Measurements from ENCODE around the gene PHYH.
"Not testable (repeated sequence)": the region's sequence is repeated elsewhere in the genome, so short reads cannot be mapped to it uniquely, and the experiment has no call there.

Gene PHYH

GRCh38 chr10:13334556-13334955 lies 34.7 kb upstream of the PHYH start:
- DNase-seq (ENCODE audit: low read depth, low spot score): no peak
- no peak for TF ChIP-seq CTCF (IDR thresholded peaks at IDR 0.05; ENCODE audit: low read depth, low read length)
- no peak overlapping the region for H3K4me3 ChIP-seq (ENCODE audit: low read depth, low read length)
- in situ Hi-C loops (cut with HindIII; ENCODE audit: low sequenced_read_pairs): no loop called here

GRCh38 chr10:13331646-13332045 lies 31.8 kb upstream of the PHYH start:
- in situ Hi-C loops (cut with HindIII; ENCODE audit: low sequenced_read_pairs): no loop called here
- DNase-seq (ENCODE audit: low read depth, low spot score): no peak
- H3K4me3 ChIP-seq (ENCODE audit: low read depth, low read length): no peak overlapping the region

GRCh38 chr10:13330980-13331379 lies 31.1 kb upstream of the PHYH start:
- in situ Hi-C loops (cut with HindIII; ENCODE audit: low sequenced_read_pairs); H3K4me3 ChIP-seq (ENCODE audit: low read depth, low read length); DNase-seq (ENCODE audit: low read depth, low spot score): not testable (repeated sequence)

More at GRCh38 chr10:13331646-13332045, 31.8 kb upstream of the PHYH start:
- no peak for TF ChIP-seq CTCF (IDR thresholded peaks at IDR 0.05; ENCODE audit: low read depth, low read length)

GRCh38 chr10:13329565-13329964 lies 29.7 kb upstream of the PHYH start:
- in situ Hi-C loops (cut with HindIII; ENCODE audit: low sequenced_read_pairs): no loop called here
- no peak for TF ChIP-seq CTCF (IDR thresholded peaks at IDR 0.05; ENCODE audit: low read depth, low read length)
- no peak overlapping the region for H3K4me3 ChIP-seq (ENCODE audit: low read depth, low read length)
- no peak for DNase-seq (ENCODE audit: low read depth, low spot score)

GRCh38 chr10:13328613-13329012 lies 28.7 kb upstream of the PHYH start:
- H3K4me3 ChIP-seq (ENCODE audit: low read depth, low read length): no peak overlapping the region
- in situ Hi-C loops (cut with HindIII; ENCODE audit: low sequenced_read_pairs): no loop called here
- no peak for TF ChIP-seq CTCF (IDR thresholded peaks at IDR 0.05; ENCODE audit: low read depth, low read length)
- no peak for DNase-seq (ENCODE audit: low read depth, low spot score)

GRCh38 chr10:13328126-13328525 lies 28.3 kb upstream of the PHYH start:
- no peak for DNase-seq (ENCODE audit: low read depth, low spot score)
- no peak overlapping the region for H3K4me3 ChIP-seq (ENCODE audit: low read depth, low read length)
- no peak for TF ChIP-seq CTCF (IDR thresholded peaks at IDR 0.05; ENCODE audit: low read depth, low read length)
- in situ Hi-C loops (cut with HindIII; ENCODE audit: low sequenced_read_pairs): no loop called here

GRCh38 chr10:13327534-13327933 lies 27.7 kb upstream of the PHYH start:
- DNase-seq (ENCODE audit: low read depth, low spot score): no peak

More at GRCh38 chr10:13327534-13327933, 27.7 kb upstream of the PHYH start:
- in situ Hi-C loops (cut with HindIII; ENCODE audit: low sequenced_read_pairs): no loop called here
- no peak for TF ChIP-seq CTCF (IDR thresholded peaks at IDR 0.05; ENCODE audit: low read depth, low read length)
- no peak overlapping the region for H3K4me3 ChIP-seq (ENCODE audit: low read depth, low read length)
